ENCODE data around the gene LVRN. TPM values are rescaled to one million over a fixed set of nuclear protein-coding genes. Genes with fewer than 3 reads are reported as not detected.

The LVRN gene
- polyA plus RNA-seq, 3 donors: not detected

- no peaks in the 10 kb centered on the region for H4K20me1 ChIP-seq (ENCODE audit: insufficient read depth, low read length)
- Mint-ChIP-seq H3K4me1 (peaks cover 31% of the 10 kb centered on the region), H3K36me3 (no peaks in the 10 kb centered on the region), H3K27me3 (ENCODE audit: low read depth in 3 of 3) (peaks cover 0 to 3% (median 0%) of the 10 kb centered on the region in 3 donors), H3K9me3 (peaks cover 0 to 2% (median 0%) of the 10 kb centered on the region in 7 donors), H3K4me3 (peak overlapping the region in 1 of 2 donors; percentile 59), H3K27ac (peak overlapping the region in 5 of 7 donors; percentile 48 to 75 (median 66))
- no peaks in the 10 kb centered on the region for H3K36me3 ChIP-seq (replicated peaks in 1 of 2; ENCODE audit: control insufficient read depth in 1 of 2, insufficient read depth in 2 of 2, low read length in 2 of 2)
- H2AFZ ChIP-seq (ENCODE audit: insufficient read depth, low read depth, low read length, poor library complexity, severe bottlenecking): peak overlapping the region; percentile 72
- WGBS (ENCODE audit: insufficient coverage): 0% methylated on average over 1 of the region's 3 CpGs
- intact Hi-C loops (cut with micrococcal nuclease): no loop called here
- TF ChIP-seq CTCF (IDR thresholded peaks at IDR 0.05): no peak
- no peak overlapping the region for H3K27ac ChIP-seq (ENCODE audit: low read depth in 1 of 2, low read length in 2 of 2)
- DNase-seq: peak; percentile 18 to 29 (median 20)
- H3K4me3 ChIP-seq (replicated peaks in 1 of 3; ENCODE audit: low read depth in 2 of 3, low read length in 3 of 3): no peak overlapping the region
- H3K9me3 ChIP-seq (replicated peaks in 1 of 2; ENCODE audit: control insufficient read depth in 1 of 2, insufficient read depth in 1 of 2, low read length in 2 of 2): no peaks in the 10 kb centered on the region
- no peaks in the 10 kb centered on the region for H3K27me3 ChIP-seq (ENCODE audit: control insufficient read depth in 2 of 2, insufficient read depth in 2 of 2, low read length in 2 of 2)
- peak overlapping the region; percentile 5 for H3K9ac ChIP-seq (ENCODE audit: insufficient read depth, low read length, poor library complexity, severe bottlenecking)
- no peaks in the 10 kb centered on the region for H3K79me2 ChIP-seq (ENCODE audit: insufficient read depth, low read length)
- peaks cover 18 to 25% of the 10 kb centered on the region in 2 donors for H3K4me1 ChIP-seq (ENCODE audit: control insufficient read depth in 1 of 2, insufficient read depth in 2 of 2, low read length in 2 of 2)
- H3K4me2 ChIP-seq (replicated peaks; ENCODE audit: extremely low read depth, low read length, poor library complexity, severe bottlenecking): peak overlapping the region; percentile 18
These were observed 76.5 kb downstream of the LVRN start for GRCh38 chr5:116038817-116039216.

- Mint-ChIP-seq H3K27me3 (ENCODE audit: low read depth in 3 of 3) (peaks cover 0 to 3% (median 0%) of the 10 kb centered on the region in 3 donors), H3K36me3 (no peaks in the 10 kb centered on the region)
- DNase-seq: no peak
These were observed 80.1 kb downstream of the LVRN start for GRCh38 chr5:116042375-116042774.

More at GRCh38 chr5:116042375-116042774, 80.1 kb downstream of the LVRN start:
- intact Hi-C loops (cut with micrococcal nuclease): no loop called here
- H3K4me1 ChIP-seq (ENCODE audit: control insufficient read depth in 1 of 2, insufficient read depth in 2 of 2, low read length in 2 of 2): peaks cover 15 to 18% of the 10 kb centered on the region in 2 donors
- Mint-ChIP-seq H3K9me3 (no peaks in the 10 kb centered on the region), H3K27ac (no peak overlapping the region), H3K4me1 (peaks cover 18% of the 10 kb centered on the region), H3K4me3 (no peak overlapping the region)
- no peak overlapping the region for H3K9ac ChIP-seq (ENCODE audit: insufficient read depth, low read length, poor library complexity, severe bottlenecking)
- no peak overlapping the region for H3K4me2 ChIP-seq (replicated peaks; ENCODE audit: extremely low read depth, low read length, poor library complexity, severe bottlenecking)
- no peak overlapping the region for H3K27ac ChIP-seq (ENCODE audit: low read depth in 1 of 2, low read length in 2 of 2)
- H3K9me3 ChIP-seq (replicated peaks in 1 of 2; ENCODE audit: control insufficient read depth in 1 of 2, insufficient read depth in 1 of 2, low read length in 2 of 2): no peaks in the 10 kb centered on the region
- no peaks in the 10 kb centered on the region for H3K36me3 ChIP-seq (replicated peaks in 1 of 2; ENCODE audit: control insufficient read depth in 1 of 2, insufficient read depth in 2 of 2, low read length in 2 of 2)
- H4K20me1 ChIP-seq (ENCODE audit: insufficient read depth, low read length): no peaks in the 10 kb centered on the region
- TF ChIP-seq CTCF (IDR thresholded peaks at IDR 0.05): no peak
- no peak overlapping the region for H3K4me3 ChIP-seq (replicated peaks in 1 of 3; ENCODE audit: low read depth in 2 of 3, low read length in 3 of 3)
- no peaks in the 10 kb centered on the region for H3K79me2 ChIP-seq (ENCODE audit: insufficient read depth, low read length)
- no peak overlapping the region for H2AFZ ChIP-seq (ENCODE audit: insufficient read depth, low read depth, low read length, poor library complexity, severe bottlenecking)
- H3K27me3 ChIP-seq (ENCODE audit: control insufficient read depth in 2 of 2, insufficient read depth in 2 of 2, low read length in 2 of 2): no peaks in the 10 kb centered on the region
